ENCODE measurements around the gene EN1. TPM values are rescaled to one million over a fixed set of nuclear protein-coding genes. Genes with fewer than 3 reads are reported as not detected.

Gene EN1
- total and polyA plus RNA-seq, 2 donors (not counting 3 experiments of a cell fraction or from before 2014, with no cell fraction given) = not detected

DNA sequence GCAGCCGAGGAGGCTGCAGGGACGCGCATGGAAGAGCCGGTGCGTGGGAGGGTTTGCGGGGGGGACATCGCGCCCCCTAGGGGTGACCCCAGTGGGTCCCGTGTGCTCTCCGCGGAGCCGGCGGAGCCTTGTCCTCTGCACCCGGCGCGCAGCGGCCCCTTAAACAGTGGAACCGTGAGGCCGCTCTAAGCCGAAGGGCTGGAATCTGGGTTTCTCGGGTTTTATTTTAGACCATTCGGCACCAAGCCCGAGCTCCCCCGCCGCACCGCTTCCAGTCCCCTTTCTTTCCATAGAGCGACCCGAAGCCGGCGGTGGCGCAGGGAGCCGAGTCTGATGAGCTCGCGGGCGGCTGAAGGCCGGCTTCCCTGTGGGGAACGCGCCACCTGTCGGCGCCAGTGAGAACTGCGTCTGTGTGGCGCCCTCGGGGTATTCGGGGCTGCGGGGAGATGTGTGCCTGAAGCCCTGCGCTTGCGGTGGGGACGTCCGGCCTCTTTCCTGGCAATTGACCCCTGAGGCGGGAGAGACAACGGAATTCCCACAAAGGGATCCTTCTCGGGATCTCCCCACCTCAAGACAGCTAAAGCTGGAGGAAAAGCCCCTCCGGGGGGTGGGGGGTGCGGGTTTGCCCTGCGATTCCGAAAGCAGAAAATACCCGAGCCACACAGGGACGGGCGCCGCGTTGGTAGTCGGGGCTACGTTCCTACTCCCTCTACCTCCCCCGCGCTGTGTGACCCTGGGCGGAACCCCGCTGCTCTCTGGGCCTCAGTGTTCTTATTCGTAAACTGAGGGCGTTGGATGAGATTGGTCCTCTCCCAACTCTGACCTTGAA, 8.2 kb upstream of the EN1 start:
- no TSS peak for BruUV-seq (replicated peaks)
- Histone ChIP-seq H3K27ac (ENCODE audit: insufficient read depth, low read depth, low read length) (no peak overlapping the region), H3K9me3 (replicated peaks; ENCODE audit: control insufficient read depth, insufficient read depth, low read length) (no peaks in the 10 kb centered on the region), H3K36me3 (ENCODE audit: control insufficient read depth in 2 of 2, extremely low read depth in 1 of 2, insufficient read depth in 2 of 2, low read length in 2 of 2) (no peaks in the 10 kb centered on the region), H4K20me1 (replicated peaks; ENCODE audit: control insufficient read depth, extremely low read depth, insufficient read depth, low read length) (no peaks in the 10 kb centered on the region), H3K4me1 (ENCODE audit: control insufficient read depth, extremely low read depth, insufficient read depth, low read length) (peaks cover 2% of the 10 kb centered on the region), H3K9me1 (replicated peaks; ENCODE audit: control insufficient read depth, extremely low read depth, insufficient read depth, low read length) (no peaks in the 10 kb centered on the region), H2AFZ (ENCODE audit: low read depth, low read length) (peak overlapping the region; percentile 41), H3K4me3 (replicated peaks in 1 of 3; ENCODE audit: insufficient read depth in 1 of 3, low read depth in 1 of 3, low read length in 3 of 3) (no peak overlapping the region), H3K4me2 (ENCODE audit: insufficient read depth, low read length) (no peak overlapping the region), H3K27me3 (ENCODE audit: control insufficient read depth in 2 of 2, insufficient read depth in 2 of 2, low read length in 2 of 2) (peaks cover 95 to 98% of the 10 kb centered on the region in 2 experiments), H3K79me2 (ENCODE audit: control insufficient read depth, insufficient read depth, low read length) (no peaks in the 10 kb centered on the region), H3K9ac (replicated peaks; ENCODE audit: extremely low read depth, insufficient read depth, low read length) (no peak overlapping the region)
- TF ChIP-seq, protein P1, sequence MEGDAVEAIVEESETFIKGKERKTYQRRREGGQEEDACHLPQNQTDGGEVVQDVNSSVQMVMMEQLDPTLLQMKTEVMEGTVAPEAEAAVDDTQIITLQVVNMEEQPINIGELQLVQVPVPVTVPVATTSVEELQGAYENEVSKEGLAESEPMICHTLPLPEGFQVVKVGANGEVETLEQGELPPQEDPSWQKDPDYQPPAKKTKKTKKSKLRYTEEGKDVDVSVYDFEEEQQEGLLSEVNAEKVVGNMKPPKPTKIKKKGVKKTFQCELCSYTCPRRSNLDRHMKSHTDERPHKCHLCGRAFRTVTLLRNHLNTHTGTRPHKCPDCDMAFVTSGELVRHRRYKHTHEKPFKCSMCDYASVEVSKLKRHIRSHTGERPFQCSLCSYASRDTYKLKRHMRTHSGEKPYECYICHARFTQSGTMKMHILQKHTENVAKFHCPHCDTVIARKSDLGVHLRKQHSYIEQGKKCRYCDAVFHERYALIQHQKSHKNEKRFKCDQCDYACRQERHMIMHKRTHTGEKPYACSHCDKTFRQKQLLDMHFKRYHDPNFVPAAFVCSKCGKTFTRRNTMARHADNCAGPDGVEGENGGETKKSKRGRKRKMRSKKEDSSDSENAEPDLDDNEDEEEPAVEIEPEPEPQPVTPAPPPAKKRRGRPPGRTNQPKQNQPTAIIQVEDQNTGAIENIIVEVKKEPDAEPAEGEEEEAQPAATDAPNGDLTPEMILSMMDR (IDR thresholded peaks at IDR 0.05; ENCODE audit: extremely low read depth in 1 of 2, insufficient read depth in 1 of 2, low read depth in 1 of 2, low read length in 2 of 2) = peak; percentile 81 to 90
- TF ChIP-seq POLR2A (IDR thresholded peaks at IDR 0.05; ENCODE audit: low read depth, low read length) = no peak
- peak; percentile 68 for DNase-seq (ENCODE audit: low read depth, low spot score)
- dilution Hi-C loops (cut with MboI; ENCODE audit: extremely low pct_ligation_motif_present, low sequenced_read_pairs) (no loop called here), intact Hi-C loops (cut with micrococcal nuclease) (loop anchor here (1.0 to 10.0 kb wide), 8 partner anchors 92 to 823 kb away; no protein-coding TSS in a partner anchor)
- peak; percentile 66 for FAIRE-seq
- CTCF ChIA-PET = interaction anchor here (0.6 to 7.3 kb wide), 51 partner anchors 8 to 1041 kb away, joined by 3 to 174 read pairs (median 4); partner anchors contain the start of genes DDX18, EN1 and INSIG2
- POLR2A ChIA-PET = no interaction called here

Data from endothelial cell of umbilical vein (primary cell).